ENCODE data around the gene HNRNPU. TPM values are rescaled to one million over a fixed set of nuclear protein-coding genes. Genes with fewer than 3 reads are reported as not detected.

The HNRNPU gene
- total RNA-seq, 1 experiment from 2014 or later = 536 TPM

GRCh38 chr1:244852694-244853093 lies 11.6 kb downstream of the HNRNPU start:
- ATAC-seq = no peak
- Mint-ChIP-seq H3K27me3 (ENCODE audit: low read depth) (no peaks in the 10 kb centered on the region), H3K9me3 (no peaks in the 10 kb centered on the region), H3K4me1 (peaks cover 10% of the 10 kb centered on the region; the same call in 1 of the 2 replicates), H3K36me3 (peaks cover 96% of the 10 kb centered on the region), H3K4me3 (no peak overlapping the region), H3K27ac (peak overlapping the region; percentile 74; the same call in 1 of the 2 replicates)
- ChIA-PET CTCF (no interaction called here), POLR2A (no interaction called here)
- TF ChIP-seq NR1H2 (CRISPR knock-in tag; IDR thresholded peaks at IDR 0.05) = no peak
- TF ChIP-seq ZNF425 (CRISPR knock-in tag; conservative IDR thresholded peaks at IDR 0.05) = no peak
- TF ChIP-seq, protein P1, sequence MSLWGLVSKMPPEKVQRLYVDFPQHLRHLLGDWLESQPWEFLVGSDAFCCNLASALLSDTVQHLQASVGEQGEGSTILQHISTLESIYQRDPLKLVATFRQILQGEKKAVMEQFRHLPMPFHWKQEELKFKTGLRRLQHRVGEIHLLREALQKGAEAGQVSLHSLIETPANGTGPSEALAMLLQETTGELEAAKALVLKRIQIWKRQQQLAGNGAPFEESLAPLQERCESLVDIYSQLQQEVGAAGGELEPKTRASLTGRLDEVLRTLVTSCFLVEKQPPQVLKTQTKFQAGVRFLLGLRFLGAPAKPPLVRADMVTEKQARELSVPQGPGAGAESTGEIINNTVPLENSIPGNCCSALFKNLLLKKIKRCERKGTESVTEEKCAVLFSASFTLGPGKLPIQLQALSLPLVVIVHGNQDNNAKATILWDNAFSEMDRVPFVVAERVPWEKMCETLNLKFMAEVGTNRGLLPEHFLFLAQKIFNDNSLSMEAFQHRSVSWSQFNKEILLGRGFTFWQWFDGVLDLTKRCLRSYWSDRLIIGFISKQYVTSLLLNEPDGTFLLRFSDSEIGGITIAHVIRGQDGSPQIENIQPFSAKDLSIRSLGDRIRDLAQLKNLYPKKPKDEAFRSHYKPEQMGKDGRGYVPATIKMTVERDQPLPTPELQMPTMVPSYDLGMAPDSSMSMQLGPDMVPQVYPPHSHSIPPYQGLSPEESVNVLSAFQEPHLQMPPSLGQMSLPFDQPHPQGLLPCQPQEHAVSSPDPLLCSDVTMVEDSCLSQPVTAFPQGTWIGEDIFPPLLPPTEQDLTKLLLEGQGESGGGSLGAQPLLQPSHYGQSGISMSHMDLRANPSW (CRISPR knock-in tag; conservative IDR thresholded peaks at IDR 0.05; ENCODE audit: low read depth) = no peak
- TF ChIP-seq ZBTB43 (CRISPR knock-in tag; IDR thresholded peaks at IDR 0.05) = no peak
- TF ChIP-seq ESRRA (CRISPR knock-in tag; IDR thresholded peaks at IDR 0.05; ENCODE audit: borderline replicate concordance) = no peak
- no peak for DNase-seq (ENCODE audit: low spot score)

DNA sequence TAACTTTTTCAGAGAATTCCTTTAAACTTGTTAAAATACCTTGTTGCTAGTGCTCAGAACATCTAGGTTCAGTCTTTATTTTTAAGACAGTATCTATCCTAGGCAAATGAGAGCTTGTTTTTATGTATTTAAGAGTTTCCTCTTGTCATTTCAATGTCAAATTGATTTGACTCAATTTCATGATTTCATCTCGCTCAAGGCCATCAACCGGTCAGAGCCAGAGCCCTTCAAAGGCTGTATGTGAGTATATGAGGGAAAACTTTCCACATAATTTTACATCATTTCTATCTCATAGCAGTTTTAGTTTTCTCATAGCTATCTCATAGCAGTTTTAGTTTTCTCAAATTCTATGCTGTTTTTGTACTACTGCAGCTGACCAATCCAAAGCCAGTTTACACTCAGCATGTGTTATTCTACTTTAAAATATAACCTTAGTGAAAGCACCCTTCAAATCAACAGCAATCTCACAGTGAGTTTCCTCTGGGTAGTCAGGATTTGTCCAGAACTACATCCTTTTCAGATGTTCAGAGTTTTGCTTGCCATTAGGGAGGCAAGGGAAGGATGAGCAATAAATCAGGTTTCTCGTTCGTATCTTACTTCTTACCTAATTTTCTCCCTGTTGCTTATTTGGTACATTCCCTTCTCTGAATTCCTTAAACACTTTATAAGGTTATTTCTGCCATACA lies 12.7 kb downstream of the HNRNPU start:
- Mint-ChIP-seq H3K9me3 (no peaks in the 10 kb centered on the region), H3K27me3 (ENCODE audit: low read depth) (no peaks in the 10 kb centered on the region), H3K4me3 (no peak overlapping the region), H3K4me1 (peaks cover 10% of the 10 kb centered on the region; the same call in 1 of the 2 replicates), H3K27ac (peak overlapping the region; percentile 74), H3K36me3 (peaks cover 96% of the 10 kb centered on the region)
- CTCF ChIA-PET = interaction anchor here (1.4 to 1.5 kb wide), 2 partner anchors 13 to 191 kb away, joined by 3 to 5 read pairs; no protein-coding TSS in a partner anchor
- no peak for ATAC-seq
- TF ChIP-seq ZNF425 (CRISPR knock-in tag; conservative IDR thresholded peaks at IDR 0.05) (0 out of 2 replicates have a peak, but pooled peaks have one; percentile 3), NFATC4 (CRISPR knock-in tag; IDR thresholded peaks at IDR 0.05) (0 out of 2 replicates have a peak, but pooled peaks have one; percentile 24), MAX (CRISPR knock-in tag; IDR thresholded peaks at IDR 0.05) (no peak), AR (CRISPR knock-in tag; IDR thresholded peaks at IDR 0.05) (peak; percentile 72; the same call in 1 of the 2 replicates)
- DNase-seq (ENCODE audit: low spot score) = no peak
- POLR2A ChIA-PET = no interaction called here

Measured in WTC11 (cell line).